ENCODE data around the gene LCOR. TPM values are rescaled to one million over a fixed set of nuclear protein-coding genes. Genes with fewer than 3 reads are reported as not detected.
A peak's percentile ranks its signal among the peaks of the same experiment; 100 is the strongest.

The LCOR gene
- total RNA-seq, 1 donor = 58.7 TPM

GRCh38 chr10:96858706-96859050 lies 26.6 kb downstream of the LCOR start:
- TF ChIP-seq, protein P1, sequence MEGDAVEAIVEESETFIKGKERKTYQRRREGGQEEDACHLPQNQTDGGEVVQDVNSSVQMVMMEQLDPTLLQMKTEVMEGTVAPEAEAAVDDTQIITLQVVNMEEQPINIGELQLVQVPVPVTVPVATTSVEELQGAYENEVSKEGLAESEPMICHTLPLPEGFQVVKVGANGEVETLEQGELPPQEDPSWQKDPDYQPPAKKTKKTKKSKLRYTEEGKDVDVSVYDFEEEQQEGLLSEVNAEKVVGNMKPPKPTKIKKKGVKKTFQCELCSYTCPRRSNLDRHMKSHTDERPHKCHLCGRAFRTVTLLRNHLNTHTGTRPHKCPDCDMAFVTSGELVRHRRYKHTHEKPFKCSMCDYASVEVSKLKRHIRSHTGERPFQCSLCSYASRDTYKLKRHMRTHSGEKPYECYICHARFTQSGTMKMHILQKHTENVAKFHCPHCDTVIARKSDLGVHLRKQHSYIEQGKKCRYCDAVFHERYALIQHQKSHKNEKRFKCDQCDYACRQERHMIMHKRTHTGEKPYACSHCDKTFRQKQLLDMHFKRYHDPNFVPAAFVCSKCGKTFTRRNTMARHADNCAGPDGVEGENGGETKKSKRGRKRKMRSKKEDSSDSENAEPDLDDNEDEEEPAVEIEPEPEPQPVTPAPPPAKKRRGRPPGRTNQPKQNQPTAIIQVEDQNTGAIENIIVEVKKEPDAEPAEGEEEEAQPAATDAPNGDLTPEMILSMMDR (IDR thresholded peaks at IDR 0.05; ENCODE audit: insufficient read depth, low read depth, low read length) = no peak
- no peak overlapping the region for H3K4me3 ChIP-seq (ENCODE audit: low read depth, low read length)
- peak; percentile 66 for DNase-seq (ENCODE audit: low read depth)

DNA sequence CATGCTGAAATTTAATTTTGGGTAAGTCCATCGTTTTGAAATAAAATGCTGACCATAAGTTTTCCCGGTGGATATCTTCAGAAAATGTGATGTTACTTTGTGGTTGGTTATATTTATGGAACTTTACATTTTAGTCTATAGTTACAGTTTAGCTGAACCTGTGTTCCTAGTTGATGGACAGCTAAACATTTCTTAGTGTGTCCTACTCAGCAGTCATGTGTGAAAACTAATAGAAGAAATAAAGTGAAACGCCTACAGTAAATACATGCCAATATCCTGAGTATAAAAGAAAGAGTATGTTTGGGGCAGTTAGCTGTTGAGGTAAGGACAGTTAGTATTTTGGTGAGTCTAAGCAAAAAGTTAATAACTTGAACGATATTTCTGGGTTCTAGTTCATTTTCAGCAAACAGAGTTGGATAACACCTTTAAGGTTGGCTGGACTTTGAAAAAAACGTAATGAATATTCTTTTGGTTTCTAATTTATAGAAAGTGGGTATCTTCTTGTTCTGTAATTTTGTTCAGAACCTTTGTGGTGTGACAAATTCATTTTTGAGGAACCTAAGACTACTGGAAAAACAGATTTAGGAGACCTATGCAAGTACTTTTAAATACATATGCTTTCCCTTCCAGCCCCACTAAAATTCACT lies 28.7 kb downstream of the LCOR start:
- H3K4me3 ChIP-seq (ENCODE audit: low read depth, low read length) = no peak overlapping the region
- no peak for DNase-seq (ENCODE audit: low read depth)
- TF ChIP-seq, protein P1 (IDR thresholded peaks at IDR 0.05; ENCODE audit: insufficient read depth, low read depth, low read length) = no peak

DNA sequence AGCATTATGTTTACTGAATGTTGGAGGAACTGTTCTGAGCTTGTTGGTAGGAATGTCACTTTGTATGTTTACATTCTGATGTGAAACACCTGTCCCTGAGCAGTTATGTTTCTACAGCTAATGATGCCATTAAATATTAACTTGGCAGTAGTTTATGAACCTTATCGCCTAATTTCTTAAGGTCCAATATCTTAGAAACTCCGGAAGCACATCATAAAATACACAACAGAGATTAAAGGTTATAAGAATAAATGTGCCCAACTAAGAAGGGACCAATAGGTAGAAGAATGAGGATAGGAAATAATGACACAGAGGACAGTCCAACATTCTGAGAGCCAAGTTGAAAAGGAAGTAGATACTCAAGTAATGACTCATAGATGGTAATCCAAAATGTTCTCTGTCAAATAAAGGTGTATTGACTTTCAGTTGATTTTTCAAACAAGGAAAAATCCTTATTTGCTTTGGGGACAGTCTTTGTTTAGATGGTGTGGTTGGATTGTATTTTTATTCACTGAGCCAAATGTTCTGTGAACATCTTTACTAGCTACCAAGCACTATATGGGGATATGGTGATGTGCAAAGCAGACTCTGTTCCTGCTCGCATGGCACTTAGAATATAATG lies 31.9 kb downstream of the LCOR start:
- peak; percentile 29 for DNase-seq (ENCODE audit: low read depth)
- no peak overlapping the region for H3K4me3 ChIP-seq (ENCODE audit: low read depth, low read length)
- TF ChIP-seq, protein P1 (IDR thresholded peaks at IDR 0.05; ENCODE audit: insufficient read depth, low read depth, low read length) = no peak

- TF ChIP-seq, protein P1 (IDR thresholded peaks at IDR 0.05; ENCODE audit: insufficient read depth, low read depth, low read length) = no peak
- H3K4me3 ChIP-seq (ENCODE audit: low read depth, low read length) = no peak overlapping the region
- DNase-seq (ENCODE audit: low read depth) = no peak
Observed at GRCh38 chr10:96873086-96873485, 41.0 kb downstream of the LCOR start.

DNA sequence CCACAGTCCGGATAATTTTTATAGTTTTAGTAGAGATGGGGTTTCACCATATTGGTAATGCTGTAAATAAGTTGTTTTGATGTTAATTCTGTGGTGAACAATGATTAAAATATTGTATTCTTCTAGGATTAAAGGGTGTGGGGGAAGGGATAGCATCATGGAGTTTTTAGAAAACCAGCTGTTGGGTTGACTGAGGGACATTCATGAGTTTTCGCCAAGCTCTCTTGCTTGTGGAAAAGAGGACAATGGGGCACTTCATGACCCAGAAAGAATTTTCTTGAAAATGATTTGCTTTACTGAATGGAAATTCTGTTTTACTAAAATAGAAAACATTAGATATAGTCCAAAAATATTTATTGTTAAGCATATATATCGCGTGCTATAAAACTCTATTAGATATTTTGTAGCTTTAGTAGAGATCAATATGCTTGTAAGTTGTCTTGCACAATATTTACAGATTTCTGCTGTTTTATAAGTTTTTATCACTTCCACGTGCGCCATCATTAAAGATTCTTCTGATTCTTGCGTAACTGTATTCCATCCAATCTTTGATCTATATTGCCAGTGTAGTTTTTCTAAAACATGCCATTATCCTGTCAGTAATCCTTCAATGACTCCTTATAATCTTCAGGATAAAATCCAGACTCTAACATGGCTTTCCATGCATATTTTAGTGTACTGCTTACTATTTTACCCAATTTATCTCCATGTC lies 41.8 kb downstream of the LCOR start:
- DNase-seq (ENCODE audit: low read depth) = no peak
- TF ChIP-seq, protein P1 (IDR thresholded peaks at IDR 0.05; ENCODE audit: insufficient read depth, low read depth, low read length) = no peak
- no peak overlapping the region for H3K4me3 ChIP-seq (ENCODE audit: low read depth, low read length)

DNA sequence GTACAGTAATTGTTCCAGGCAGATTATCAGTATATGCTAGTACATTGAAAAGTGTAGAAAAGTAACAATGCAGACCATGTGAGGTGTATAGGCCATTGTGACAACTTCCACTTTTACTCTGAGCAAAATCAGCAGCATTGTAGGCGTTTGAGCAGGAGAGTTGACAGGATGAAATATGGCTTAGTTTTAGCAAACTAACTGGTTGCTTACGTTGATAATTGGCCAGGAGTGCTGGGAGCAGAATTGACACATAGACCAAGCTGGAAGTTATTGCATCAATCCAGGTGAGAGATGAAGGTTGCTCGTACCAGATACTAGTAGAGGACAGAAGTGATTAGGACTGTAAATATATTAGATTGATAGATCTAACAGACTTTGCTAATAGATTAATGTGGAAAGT lies 46.0 kb downstream of the LCOR start:
- no peak overlapping the region for H3K4me3 ChIP-seq (ENCODE audit: low read depth, low read length)
- no peak for DNase-seq (ENCODE audit: low read depth)
- TF ChIP-seq, protein P1 (IDR thresholded peaks at IDR 0.05; ENCODE audit: insufficient read depth, low read depth, low read length) = no peak

All from fibroblast of villous mesenchyme (primary cell).